ENCODE data around the gene MUC4. TPM values are rescaled to one million over a fixed set of nuclear protein-coding genes. Genes with fewer than 3 reads are reported as not detected.

The MUC4 gene
- total RNA-seq, 1 donor from 2014 or later, result not detected

DNA sequence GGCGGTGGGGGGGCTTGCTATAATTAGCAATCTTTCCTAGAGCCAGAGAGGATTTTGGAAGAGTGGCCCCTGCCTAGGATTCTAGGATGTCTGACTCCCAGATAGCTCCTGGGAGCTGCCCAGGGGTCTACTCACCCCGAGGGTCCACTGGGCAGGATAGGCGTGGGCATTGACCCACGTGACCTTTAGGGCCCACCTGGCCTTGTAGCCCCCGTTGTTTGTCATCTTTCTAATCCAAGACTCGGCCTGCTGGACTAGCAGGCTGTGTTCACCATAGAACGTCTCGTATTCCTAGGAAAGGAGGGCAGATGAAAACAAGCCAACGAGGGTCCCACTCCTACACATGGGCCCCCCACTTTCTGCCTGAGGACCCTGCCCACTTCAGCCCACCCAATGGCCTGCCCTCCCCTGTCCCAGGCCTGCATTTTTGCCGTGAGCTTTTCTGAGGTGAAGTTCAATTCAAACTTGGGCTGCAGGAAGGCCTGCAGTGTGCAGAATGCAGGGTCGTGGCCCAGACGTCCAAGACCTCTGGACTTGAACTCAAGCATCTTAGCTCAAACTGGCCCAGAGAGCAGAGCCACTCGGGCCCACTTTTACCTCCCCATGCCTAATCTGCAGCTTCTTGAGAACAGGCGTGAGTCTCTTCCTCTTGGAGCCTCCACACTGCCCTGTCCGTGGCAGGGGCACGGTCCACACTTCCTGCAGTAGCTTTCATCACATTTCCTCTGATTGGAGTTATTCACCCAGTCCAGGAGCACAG, 41.5 kb downstream of the MUC4 start:
- Mint-ChIP-seq H3K4me3 (no peak overlapping the region), H3K9me3 (no peaks in the 10 kb centered on the region), H3K36me3 (ENCODE audit: low read depth) (peaks cover 3% of the 10 kb centered on the region), H3K27me3 (ENCODE audit: low read depth) (no peaks in the 10 kb centered on the region), H3K4me1 (no peaks in the 10 kb centered on the region), H3K27ac (ENCODE audit: unreplicated experiment) (no peak overlapping the region)
- no peak for DNase-seq (ENCODE audit: low read depth, low spot score)
- TF ChIP-seq, protein P1, sequence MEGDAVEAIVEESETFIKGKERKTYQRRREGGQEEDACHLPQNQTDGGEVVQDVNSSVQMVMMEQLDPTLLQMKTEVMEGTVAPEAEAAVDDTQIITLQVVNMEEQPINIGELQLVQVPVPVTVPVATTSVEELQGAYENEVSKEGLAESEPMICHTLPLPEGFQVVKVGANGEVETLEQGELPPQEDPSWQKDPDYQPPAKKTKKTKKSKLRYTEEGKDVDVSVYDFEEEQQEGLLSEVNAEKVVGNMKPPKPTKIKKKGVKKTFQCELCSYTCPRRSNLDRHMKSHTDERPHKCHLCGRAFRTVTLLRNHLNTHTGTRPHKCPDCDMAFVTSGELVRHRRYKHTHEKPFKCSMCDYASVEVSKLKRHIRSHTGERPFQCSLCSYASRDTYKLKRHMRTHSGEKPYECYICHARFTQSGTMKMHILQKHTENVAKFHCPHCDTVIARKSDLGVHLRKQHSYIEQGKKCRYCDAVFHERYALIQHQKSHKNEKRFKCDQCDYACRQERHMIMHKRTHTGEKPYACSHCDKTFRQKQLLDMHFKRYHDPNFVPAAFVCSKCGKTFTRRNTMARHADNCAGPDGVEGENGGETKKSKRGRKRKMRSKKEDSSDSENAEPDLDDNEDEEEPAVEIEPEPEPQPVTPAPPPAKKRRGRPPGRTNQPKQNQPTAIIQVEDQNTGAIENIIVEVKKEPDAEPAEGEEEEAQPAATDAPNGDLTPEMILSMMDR (conservative IDR thresholded peaks at IDR 0.05), result no peak

DNA sequence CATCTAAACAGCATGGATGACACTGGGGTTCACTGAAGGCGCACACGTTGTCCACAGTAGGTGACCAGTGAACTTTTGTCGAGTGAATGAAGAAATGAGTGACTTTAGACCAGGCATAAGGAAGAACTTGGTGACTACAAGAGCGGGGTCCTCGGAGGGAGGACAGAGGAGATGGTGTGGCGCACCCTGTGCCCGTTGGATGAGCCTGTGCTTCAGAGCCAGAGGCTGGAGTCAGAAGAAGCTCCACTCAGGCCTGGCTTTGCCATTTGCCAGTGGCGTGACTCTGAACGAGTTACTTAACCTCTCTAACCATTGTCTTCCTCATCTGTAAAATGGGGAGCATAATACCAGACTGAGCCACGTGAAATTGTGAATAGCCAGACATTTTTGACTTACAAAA, 42.2 kb downstream of the MUC4 start:
- Mint-ChIP-seq H3K36me3 (ENCODE audit: low read depth) (peaks cover 3% of the 10 kb centered on the region), H3K4me3 (no peak overlapping the region), H3K27me3 (ENCODE audit: low read depth) (no peaks in the 10 kb centered on the region), H3K27ac (ENCODE audit: unreplicated experiment) (no peak overlapping the region), H3K9me3 (no peaks in the 10 kb centered on the region), H3K4me1 (no peaks in the 10 kb centered on the region)
- DNase-seq (ENCODE audit: low read depth, low spot score), result no peak
- TF ChIP-seq, protein P1 (conservative IDR thresholded peaks at IDR 0.05), result no peak

DNA sequence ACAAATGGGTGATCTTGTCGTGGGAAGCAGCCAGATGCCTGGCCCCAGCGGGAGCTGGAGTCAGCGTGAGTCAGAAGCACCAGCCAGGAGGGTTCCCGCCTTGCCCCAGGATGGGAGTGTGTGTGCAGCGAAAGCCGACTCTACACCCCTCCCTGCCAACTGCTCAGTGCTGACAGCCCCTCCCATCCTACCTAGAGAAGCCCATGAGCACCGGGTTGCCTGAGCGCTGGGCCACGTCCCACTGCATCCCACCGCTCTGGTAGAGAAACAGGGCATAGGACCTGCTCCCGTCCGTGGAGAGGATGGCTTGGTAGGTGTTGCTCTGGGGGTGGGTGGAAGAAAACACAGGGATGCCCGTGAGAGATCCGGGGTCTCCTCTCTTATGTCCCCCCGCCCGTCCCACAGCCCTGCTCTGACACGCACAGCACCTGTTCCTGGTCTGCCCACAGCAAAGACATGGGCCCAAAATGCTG, 42.9 kb downstream of the MUC4 start:
- H3K27ac Mint-ChIP-seq (ENCODE audit: unreplicated experiment), result no peak overlapping the region
- H3K4me1 Mint-ChIP-seq, result no peaks in the 10 kb centered on the region
- no peak overlapping the region for H3K4me3 Mint-ChIP-seq
- H3K27me3 Mint-ChIP-seq (ENCODE audit: low read depth), result no peaks in the 10 kb centered on the region
- TF ChIP-seq, protein P1 (conservative IDR thresholded peaks at IDR 0.05), result no peak
- H3K36me3 Mint-ChIP-seq (ENCODE audit: low read depth), result peaks cover 3% of the 10 kb centered on the region
- DNase-seq (ENCODE audit: low read depth, low spot score), result no peak
- H3K9me3 Mint-ChIP-seq, result no peaks in the 10 kb centered on the region

DNA sequence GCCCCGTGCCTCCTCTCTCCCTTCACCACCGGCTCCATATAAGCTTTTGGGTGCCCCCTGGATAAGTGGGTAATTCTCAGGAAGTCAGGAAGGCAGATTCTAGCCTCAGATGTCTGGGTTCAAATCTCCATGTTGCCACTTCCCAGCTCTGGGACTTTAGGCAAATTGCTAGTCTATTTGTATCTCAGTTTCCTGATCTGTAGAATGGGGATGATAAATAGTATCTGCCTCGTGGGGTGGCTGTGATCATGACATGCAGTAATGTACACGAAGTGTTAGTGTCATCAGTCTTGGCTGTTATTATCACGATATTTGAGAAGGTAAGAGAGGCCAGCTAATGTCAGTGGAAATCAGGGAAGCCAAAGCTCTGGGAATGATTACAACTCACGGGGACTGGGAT, 43.3 kb downstream of the MUC4 start:
- no peak overlapping the region for H3K4me3 Mint-ChIP-seq
- no peak for DNase-seq (ENCODE audit: low read depth, low spot score)
- H3K27me3 Mint-ChIP-seq (ENCODE audit: low read depth), result no peaks in the 10 kb centered on the region
- no peaks in the 10 kb centered on the region for H3K9me3 Mint-ChIP-seq
- no peak overlapping the region for H3K27ac Mint-ChIP-seq (ENCODE audit: unreplicated experiment)
- H3K4me1 Mint-ChIP-seq, result no peaks in the 10 kb centered on the region
- TF ChIP-seq, protein P1 (conservative IDR thresholded peaks at IDR 0.05), result no peak
- H3K36me3 Mint-ChIP-seq (ENCODE audit: low read depth), result peaks cover 3% of the 10 kb centered on the region

DNA sequence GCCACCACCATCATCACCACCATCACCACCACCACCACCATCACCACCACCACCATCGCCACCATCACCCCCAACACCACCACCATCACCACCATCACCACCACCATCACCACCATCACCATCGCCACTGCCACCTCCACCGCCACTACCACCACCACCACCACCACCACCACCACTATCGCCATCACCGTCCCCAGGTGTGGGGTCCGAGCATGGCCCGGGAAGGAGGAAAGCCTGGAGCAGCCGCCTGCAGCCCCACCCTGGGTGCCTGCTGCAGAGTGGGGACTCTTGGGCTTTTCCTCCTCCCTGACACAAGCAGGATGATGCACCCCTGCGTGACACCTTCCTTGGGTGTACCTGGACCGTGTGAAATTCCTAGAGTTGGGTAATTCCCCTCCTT, 43.9 kb downstream of the MUC4 start:
- Mint-ChIP-seq H3K27ac (ENCODE audit: unreplicated experiment) (no peak overlapping the region), H3K27me3 (ENCODE audit: low read depth) (no peaks in the 10 kb centered on the region), H3K36me3 (ENCODE audit: low read depth) (peaks cover 3% of the 10 kb centered on the region), H3K9me3 (no peaks in the 10 kb centered on the region), H3K4me3 (no peak overlapping the region), H3K4me1 (no peaks in the 10 kb centered on the region)
- no peak for DNase-seq (ENCODE audit: low read depth, low spot score)
- TF ChIP-seq, protein P1 (conservative IDR thresholded peaks at IDR 0.05), result no peak

Measured in neural crest cell (in vitro differentiated cells).